Esophagus squamous epithelium (tissue), 4 donors: ENCODE measurements around the gene CHD6.

Experiments
- POLR2A ChIP-seq, 4 donors: fragments of 450-650 bp; IDR thresholded peaks; one replicate each; pipeline ENCODE4 v1.6.1; 2017; ENCODE audit warnings: antibody characterized with exemption in 4 of 4, mild to moderate bottlenecking in 4 of 4, moderate library complexity in 3 of 4
- TF ChIP-seq, protein P1 (sequence below), 6 experiments: fragments of 450-650 bp in 4 of 6; fragments of 200-600 bp in 2 of 6; sonication (generic) in 2 of 6; IDR thresholded peaks; one replicate each; pipeline ENCODE4 v1.5.1; 2016 to 2019; ENCODE audit warnings: antibody characterized with exemption in 6 of 6, mild to moderate bottlenecking in 4 of 6, moderate library complexity in 4 of 6

DNA sequence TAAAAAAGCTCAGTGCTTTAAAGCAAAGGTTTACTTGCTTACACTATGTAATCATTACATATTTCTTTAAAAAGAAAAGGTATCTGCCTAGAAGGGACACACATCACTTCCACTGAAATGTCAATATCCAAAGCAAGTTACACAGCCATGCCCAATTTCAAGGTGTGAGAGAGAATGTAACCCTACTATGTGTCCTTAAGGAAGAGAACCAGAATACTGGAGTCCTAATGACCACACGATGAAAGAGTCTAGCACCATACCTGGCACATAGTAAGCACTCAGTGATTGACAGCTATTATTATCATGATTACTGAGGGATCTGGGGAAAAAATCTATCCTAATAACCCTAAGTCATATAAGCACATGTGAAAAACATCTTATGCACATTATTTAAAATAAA is 10.4 kb downstream of the CHD6 start:
- TF ChIP-seq, protein P1, sequence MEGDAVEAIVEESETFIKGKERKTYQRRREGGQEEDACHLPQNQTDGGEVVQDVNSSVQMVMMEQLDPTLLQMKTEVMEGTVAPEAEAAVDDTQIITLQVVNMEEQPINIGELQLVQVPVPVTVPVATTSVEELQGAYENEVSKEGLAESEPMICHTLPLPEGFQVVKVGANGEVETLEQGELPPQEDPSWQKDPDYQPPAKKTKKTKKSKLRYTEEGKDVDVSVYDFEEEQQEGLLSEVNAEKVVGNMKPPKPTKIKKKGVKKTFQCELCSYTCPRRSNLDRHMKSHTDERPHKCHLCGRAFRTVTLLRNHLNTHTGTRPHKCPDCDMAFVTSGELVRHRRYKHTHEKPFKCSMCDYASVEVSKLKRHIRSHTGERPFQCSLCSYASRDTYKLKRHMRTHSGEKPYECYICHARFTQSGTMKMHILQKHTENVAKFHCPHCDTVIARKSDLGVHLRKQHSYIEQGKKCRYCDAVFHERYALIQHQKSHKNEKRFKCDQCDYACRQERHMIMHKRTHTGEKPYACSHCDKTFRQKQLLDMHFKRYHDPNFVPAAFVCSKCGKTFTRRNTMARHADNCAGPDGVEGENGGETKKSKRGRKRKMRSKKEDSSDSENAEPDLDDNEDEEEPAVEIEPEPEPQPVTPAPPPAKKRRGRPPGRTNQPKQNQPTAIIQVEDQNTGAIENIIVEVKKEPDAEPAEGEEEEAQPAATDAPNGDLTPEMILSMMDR (IDR thresholded peaks at IDR 0.05) = no peak
- no peak for TF ChIP-seq POLR2A (IDR thresholded peaks at IDR 0.05)
